Superior temporal gyrus (tissue), 1 donor: ENCODE measurements around the gene COL4A4.
"Not testable (repeated sequence)": the region's sequence is repeated elsewhere in the genome, so short reads cannot be mapped to it uniquely, and the experiment has no call there.

Experiments used
- DNase-seq: peaks from one replicate; pipeline ENCODE4 v3.0.0-alpha.2; 2016; ENCODE audit errors: extremely low spot score

The COL4A4 gene

GRCh38 chr2:227163998-227164762, at the start of gene COL4A4, which contains the start of gene COL4A3:
COL4A4 (minus strand) TSS chr2:227164205; CDS start chr2:227147483, 16,722 bp downstream.
COL4A3 (plus strand) TSS chr2:227164624; CDS start chr2:227164727, 103 bp downstream.
- no peak for DNase-seq

DNA sequence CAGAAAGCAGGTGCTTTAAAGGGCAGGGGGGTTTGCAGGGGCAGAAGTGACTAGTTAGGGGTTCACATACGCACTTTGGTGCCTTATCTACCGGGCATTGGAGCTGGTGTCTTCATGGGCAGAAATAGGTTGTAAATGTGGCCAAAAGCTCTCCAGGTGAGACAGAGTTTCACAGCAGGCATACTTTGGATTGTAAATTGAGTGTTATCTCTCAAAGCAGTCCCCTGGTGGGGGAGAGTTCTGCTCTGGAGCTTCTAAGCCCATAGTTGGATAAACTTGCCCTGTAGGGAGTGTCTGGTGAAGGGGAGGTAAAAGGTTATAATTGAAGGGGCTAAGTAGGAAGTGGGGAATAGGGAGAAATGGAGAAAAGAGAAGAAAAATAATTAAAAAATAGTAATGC, 43.6 kb upstream of the COL4A4 start:
- no peak for DNase-seq

DNA sequence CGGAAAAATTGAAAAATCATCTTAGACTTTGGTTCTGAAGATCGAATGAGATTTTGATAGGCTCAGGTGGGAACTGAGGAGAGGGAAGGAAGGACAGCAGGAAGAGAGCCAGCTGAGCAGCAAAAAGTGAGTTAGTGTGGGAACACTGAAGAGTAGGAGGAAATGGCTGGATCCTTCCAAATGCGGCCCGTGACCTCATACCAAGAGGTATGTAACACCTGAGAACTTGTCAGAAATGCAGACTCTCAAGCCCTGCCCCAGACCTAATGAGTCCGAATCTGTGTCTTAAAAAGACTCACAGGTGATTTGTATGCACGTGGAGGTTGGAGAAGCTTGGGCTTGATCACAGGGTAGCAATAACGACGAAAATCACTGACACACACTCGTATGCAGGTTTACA, 42.4 kb upstream of the COL4A4 start:
- DNase-seq: no peak

- no peak for DNase-seq
Measured at GRCh38 chr2:227205701-227206100, 41.7 kb upstream of the COL4A4 start.

GRCh38 chr2:227204452-227204851, 40.4 kb upstream of the COL4A4 start:
- DNase-seq: no peak

DNA sequence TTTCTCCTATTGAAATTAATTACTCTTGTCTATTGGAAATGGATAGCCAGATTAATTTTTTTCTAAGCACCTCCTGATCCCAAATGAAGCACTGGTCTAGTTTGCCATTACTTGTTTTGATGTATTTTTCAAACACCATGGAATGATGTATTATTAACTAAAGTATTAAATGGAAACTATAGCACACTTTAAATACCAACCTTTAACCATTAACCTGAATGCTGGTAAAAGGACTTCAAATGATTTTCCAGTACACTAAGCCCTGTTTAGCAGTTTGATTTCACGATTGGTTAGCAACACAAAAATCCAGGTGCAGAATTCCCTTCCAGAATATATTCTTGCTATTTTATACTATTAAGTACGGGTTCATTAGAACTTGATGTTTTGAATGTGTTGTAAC, 37.8 kb upstream of the COL4A4 start:
- DNase-seq: no peak

- no peak for DNase-seq
Measured at GRCh38 chr2:227198866-227199265, 34.9 kb upstream of the COL4A4 start.

DNA sequence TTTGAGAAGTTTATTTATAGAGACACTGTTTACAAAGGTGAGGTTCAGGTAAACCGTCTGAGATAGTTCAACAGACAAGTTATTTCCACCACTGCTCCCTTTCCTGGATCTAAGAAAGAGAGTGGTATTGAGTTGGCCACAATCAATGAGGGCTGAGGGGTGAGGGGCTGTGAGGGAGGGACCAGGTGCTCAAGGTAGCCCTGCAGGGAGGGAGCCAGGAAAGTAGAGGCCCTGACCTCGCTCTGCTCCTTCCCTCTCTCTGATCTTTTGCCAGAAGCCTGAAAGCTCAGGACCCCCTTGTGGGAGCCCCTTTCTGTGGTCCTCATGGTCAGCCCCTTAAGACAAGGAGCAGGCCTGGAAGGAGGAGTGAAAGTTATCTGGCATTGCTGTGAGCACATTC, 30.2 kb upstream of the COL4A4 start:
- no peak for DNase-seq

DNA sequence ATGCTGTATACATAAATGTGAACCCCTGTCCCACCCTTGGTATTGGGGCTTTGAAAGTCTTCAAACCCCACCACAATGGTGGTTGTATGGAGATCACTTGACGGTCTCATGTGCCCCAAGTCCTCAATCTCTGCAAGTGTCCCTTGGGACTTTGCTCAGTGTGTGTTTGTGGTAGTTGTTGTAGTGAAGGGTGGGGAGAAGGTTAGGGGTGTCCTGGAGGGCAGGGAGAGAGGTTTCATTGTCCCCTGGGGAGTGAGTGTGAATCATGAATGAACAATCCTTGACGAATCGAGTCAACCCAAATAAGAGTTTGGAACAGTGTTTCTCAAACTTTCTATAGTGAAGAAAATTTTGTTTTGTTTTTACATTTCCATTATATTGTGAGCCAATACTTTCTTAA, 28.5 kb upstream of the COL4A4 start:
- no peak for DNase-seq

DNA sequence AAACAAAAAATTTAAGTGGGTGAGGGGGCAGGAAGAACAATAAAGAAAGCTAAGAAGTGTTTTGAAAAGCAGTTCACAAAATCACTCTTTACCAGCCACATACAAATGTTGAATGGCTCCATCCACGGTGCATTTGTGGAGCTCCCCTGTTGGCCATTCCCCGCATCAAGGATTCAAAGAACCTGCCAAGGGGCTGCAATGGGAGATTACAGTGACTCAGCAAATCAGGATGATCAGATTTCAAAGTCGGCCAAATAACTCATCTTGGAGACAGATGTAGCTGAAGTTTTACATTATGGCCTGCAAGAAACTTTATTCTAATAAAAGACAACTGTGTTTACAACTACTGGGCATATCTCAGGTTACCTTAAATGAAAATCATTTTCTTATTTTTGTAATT, 27.4 kb upstream of the COL4A4 start:
- DNase-seq: no peak

GRCh38 chr2:227188292-227188691, 24.3 kb upstream of the COL4A4 start:
- no peak for DNase-seq

DNA sequence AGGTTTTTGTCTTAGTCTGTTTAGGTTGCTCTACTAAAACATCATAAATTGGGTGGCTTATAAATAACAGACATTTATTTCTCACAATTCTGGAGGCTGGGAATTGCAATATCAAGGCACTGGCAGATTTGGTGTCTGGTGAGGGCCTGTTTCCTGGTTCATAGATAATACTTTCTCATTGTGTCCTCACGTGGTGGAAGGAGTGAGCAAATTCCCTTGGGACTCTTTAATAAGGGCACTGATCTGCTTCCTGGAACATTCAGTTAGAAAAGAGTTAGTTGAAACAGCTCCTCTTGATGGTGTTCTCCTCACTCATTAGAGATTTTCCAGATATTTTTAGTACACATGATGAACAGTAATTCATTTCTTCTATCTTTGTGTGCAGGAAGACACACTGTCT, 22.7 kb upstream of the COL4A4 start:
- DNase-seq: no peak

GRCh38 chr2:227185615-227186232, 21.7 kb upstream of the COL4A4 start:
- no peak for DNase-seq

DNA sequence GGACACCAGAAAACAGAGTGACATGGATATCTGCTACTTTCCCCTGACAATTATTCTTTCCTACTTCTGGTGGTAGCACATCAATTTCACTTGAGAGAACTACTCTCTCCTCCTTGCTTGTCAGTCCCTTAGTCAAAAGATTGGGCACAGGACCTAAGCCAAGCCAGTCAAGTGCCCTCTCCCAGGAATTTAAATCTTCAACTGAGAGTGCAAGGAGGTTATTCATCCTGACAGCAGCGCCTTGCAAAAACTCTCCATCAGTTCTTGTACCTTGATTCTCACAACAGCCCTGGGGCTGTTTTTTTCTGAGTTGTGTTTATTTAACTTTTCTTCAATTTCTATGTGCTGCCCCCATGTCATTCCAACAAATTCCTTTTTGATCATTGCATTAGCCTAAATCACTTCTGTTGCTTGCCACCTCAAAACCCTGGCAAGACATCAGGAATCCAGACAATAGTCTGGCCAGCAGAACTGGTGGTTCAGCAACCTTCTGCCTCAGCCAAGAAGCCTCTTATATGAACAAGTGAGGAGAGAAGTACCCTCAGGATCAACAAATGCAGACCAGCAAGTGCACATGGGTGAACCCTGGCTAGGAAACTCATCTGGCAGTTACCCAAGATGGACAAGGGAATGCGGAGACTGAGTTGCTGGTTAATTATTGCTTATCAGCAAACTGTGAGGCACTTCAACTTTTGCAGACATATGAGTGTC, 19.8 kb upstream of the COL4A4 start:
- no peak for DNase-seq

DNA sequence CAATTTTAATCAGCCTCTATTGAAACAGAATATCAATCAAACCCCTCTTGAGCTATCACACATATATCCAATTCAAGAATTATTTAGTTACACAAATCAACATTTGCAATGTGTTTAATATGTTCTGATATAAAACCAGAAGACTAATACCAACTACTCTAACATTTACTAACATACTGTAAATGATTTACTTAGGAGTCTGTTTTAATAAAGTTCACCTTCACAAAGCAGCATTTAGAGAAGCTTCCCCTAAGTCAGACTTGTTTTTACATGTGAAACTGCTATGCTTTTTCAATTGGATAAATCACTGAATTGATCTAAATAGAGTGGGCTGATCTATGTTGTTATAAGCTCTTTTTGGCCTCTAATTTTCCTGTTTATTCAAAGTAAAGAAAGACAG, 18.8 kb upstream of the COL4A4 start:
- DNase-seq: no peak

- DNase-seq: no peak
Measured at GRCh38 chr2:227180770-227181169, 16.8 kb upstream of the COL4A4 start.

GRCh38 chr2:227179988-227180685, 16.1 kb upstream of the COL4A4 start:
- no peak for DNase-seq

DNA sequence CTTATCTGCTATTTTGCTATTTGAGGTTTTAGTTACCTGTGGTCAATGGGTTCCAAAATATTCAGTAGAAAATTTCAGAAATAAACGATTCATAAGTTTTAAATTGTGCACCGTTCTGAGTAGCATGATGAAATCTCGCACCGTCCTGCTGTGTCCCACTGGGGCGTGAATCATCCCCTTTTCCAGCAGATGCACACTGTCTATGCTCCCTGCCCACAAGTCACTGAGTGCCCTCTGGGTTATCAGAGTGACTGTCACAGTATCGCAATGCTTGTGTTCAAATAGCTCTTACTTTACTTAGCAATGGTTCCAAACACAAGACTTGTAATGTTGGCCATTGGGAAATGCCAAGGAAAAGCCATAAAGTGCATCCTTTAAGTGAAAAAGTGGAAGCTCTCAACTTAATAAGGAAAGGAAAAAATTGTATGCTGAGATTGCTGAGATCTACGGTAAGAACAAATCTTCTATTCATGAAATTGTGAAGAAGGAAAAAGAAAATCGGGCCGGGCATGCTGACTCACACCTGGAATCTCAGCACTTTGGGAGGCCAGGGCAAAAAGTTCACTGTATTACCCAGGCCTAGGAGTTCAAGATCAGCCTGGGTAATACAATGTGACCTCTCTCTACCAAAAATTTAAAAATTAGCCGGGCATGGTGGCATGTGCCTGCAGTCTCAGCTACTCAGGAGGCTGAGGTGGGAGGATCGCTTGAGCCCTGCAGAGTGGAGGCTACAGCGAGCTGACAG, 13.8 kb upstream of the COL4A4 start:
- no peak for DNase-seq

DNA sequence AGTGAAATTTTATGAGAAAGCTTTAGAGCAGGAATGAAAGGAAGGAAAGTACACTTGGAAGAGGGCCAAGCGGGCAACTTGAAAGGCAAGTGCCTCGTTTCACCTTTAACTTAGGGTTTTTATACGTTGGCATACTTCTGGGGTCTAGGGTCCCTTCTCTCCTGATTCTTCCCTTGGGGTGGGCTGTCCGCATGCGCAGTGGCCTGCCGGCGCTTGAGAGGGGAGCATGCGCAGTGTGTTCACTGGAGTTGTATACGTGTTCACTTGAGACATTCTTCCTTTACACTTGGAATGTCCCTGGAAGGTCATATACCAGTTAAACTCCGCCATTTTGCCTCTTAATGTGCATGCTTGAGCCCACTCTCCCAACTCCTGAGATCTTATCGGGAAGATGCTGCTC, 7.8 kb upstream of the COL4A4 start:
- not testable (repeated sequence) for DNase-seq

GRCh38 chr2:227164763-227165291, 822 bp upstream of the COL4A4 start:
- no peak for DNase-seq

GRCh38 chr2:227163485-227163997, 464 bp downstream of the COL4A4 start:
- no peak for DNase-seq
